IPS-20b (cell line): Measurements from ENCODE around the gene NHLH2.
A peak's percentile ranks its signal among the peaks of the same experiment; 100 is the strongest.

ENCODE experiments used
- H3K27ac ChIP-seq: one replicate; pipeline ENCODE4 v1.5.1; 2013; ENCODE audit warnings: low read length
- H3K27me3 ChIP-seq: 2 replicates; pipeline ENCODE4 v1.6.1; 2013; ENCODE audit warnings: mild to moderate bottlenecking, low read length, inconsistent platforms; ENCODE audit not compliant: insufficient read depth
- H3K36me3 ChIP-seq: 2 replicates; pipeline ENCODE4 v1.6.1; 2013; ENCODE audit warnings: low read depth, mild to moderate bottlenecking, inconsistent platforms, low read length, moderate library complexity; ENCODE audit not compliant: insufficient read depth
- H3K4me1 ChIP-seq: 2 replicates; pipeline ENCODE4 v1.6.1; 2013; ENCODE audit warnings: mild to moderate bottlenecking, control low read depth, inconsistent platforms, low read length, moderate library complexity; ENCODE audit not compliant: insufficient read depth
- H3K4me3 ChIP-seq: 2 replicates; pipeline ENCODE4 v1.5.1; 2013; ENCODE audit warnings: mild to moderate bottlenecking, low read length, inconsistent platforms
- H3K9ac ChIP-seq: 2 replicates; pipeline ENCODE4 v1.6.1; 2013; ENCODE audit warnings: low read depth, mild to moderate bottlenecking, inconsistent platforms, low read length, moderate library complexity
- H3K9me3 ChIP-seq: 2 replicates; pipeline ENCODE4 v1.6.1; 2013; ENCODE audit warnings: mild to moderate bottlenecking, low read depth, low read length, inconsistent platforms; ENCODE audit not compliant: insufficient read depth

The NHLH2 gene

GRCh38 chr1:115867216-115867615 lies 26.3 kb upstream of the NHLH2 start:
- Histone ChIP-seq H3K27me3 (no peaks in the 10 kb centered on the region), H3K27ac (no peak overlapping the region), H3K36me3 (no peaks in the 10 kb centered on the region), H3K4me3 (no peak overlapping the region), H3K9me3 (no peaks in the 10 kb centered on the region), H3K9ac (no peak overlapping the region), H3K4me1 (no peaks in the 10 kb centered on the region)

GRCh38 chr1:115865704-115866380 lies 24.9 kb upstream of the NHLH2 start:
- H3K4me3 ChIP-seq = no peak overlapping the region
- no peaks in the 10 kb centered on the region for H3K9me3 ChIP-seq
- no peaks in the 10 kb centered on the region for H3K27me3 ChIP-seq
- H3K9ac ChIP-seq = no peak overlapping the region
- H3K27ac ChIP-seq = no peak overlapping the region
- H3K4me1 ChIP-seq = no peaks in the 10 kb centered on the region
- H3K36me3 ChIP-seq = no peaks in the 10 kb centered on the region

GRCh38 chr1:115862403-115862802 lies 21.5 kb upstream of the NHLH2 start:
- Histone ChIP-seq H3K4me1 (no peaks in the 10 kb centered on the region), H3K4me3 (no peak overlapping the region), H3K9me3 (no peaks in the 10 kb centered on the region), H3K27ac (no peak overlapping the region), H3K36me3 (no peaks in the 10 kb centered on the region), H3K27me3 (no peaks in the 10 kb centered on the region), H3K9ac (no peak overlapping the region)

- Histone ChIP-seq H3K4me3 (no peak overlapping the region), H3K36me3 (no peaks in the 10 kb centered on the region), H3K27ac (no peak overlapping the region), H3K4me1 (no peaks in the 10 kb centered on the region), H3K27me3 (no peaks in the 10 kb centered on the region), H3K9ac (no peak overlapping the region), H3K9me3 (no peaks in the 10 kb centered on the region; the same call in 1 of the 2 replicates)
These were observed 13.1 kb upstream of the NHLH2 start for GRCh38 chr1:115854005-115854404.

GRCh38 chr1:115850937-115851336 lies 10.0 kb upstream of the NHLH2 start:
- no peaks in the 10 kb centered on the region for H3K4me1 ChIP-seq
- H3K4me3 ChIP-seq = no peak overlapping the region
- H3K27me3 ChIP-seq = no peaks in the 10 kb centered on the region
- no peaks in the 10 kb centered on the region; the same call in 1 of the 2 replicates for H3K9me3 ChIP-seq
- H3K27ac ChIP-seq = no peak overlapping the region
- no peaks in the 10 kb centered on the region for H3K36me3 ChIP-seq
- H3K9ac ChIP-seq = no peak overlapping the region

GRCh38 chr1:115847787-115848186 lies 6.9 kb upstream of the NHLH2 start:
- H3K27me3 ChIP-seq = no peaks in the 10 kb centered on the region
- no peaks in the 10 kb centered on the region for H3K4me1 ChIP-seq
- no peaks in the 10 kb centered on the region for H3K9me3 ChIP-seq
- no peak overlapping the region for H3K27ac ChIP-seq
- no peak overlapping the region for H3K4me3 ChIP-seq
- H3K36me3 ChIP-seq = no peaks in the 10 kb centered on the region
- H3K9ac ChIP-seq = no peak overlapping the region

GRCh38 chr1:115842948-115843347 lies 2.0 kb upstream of the NHLH2 start:
- peaks cover 31% of the 10 kb centered on the region for H3K27me3 ChIP-seq

GRCh38 chr1:115839679-115840237 lies 1.2 kb downstream of the NHLH2 start:
- Histone ChIP-seq H3K9ac (peak overlapping the region; percentile 73; the same call in 1 of the 2 replicates), H3K27ac (no peak overlapping the region), H3K4me1 (peaks cover 2% of the 10 kb centered on the region; the same call in 1 of the 2 replicates), H3K9me3 (no peaks in the 10 kb centered on the region), H3K4me3 (peak overlapping the region; percentile 70), H3K36me3 (no peaks in the 10 kb centered on the region), H3K27me3 (peaks cover 54% of the 10 kb centered on the region)

More at GRCh38 chr1:115842948-115843347, 2.0 kb upstream of the NHLH2 start:
- no peaks in the 10 kb centered on the region for H3K36me3 ChIP-seq
- no peak overlapping the region for H3K9ac ChIP-seq
- H3K27ac ChIP-seq = no peak overlapping the region
- peaks cover 2% of the 10 kb centered on the region; the same call in 1 of the 2 replicates for H3K4me1 ChIP-seq
- no peak overlapping the region for H3K4me3 ChIP-seq
- no peaks in the 10 kb centered on the region for H3K9me3 ChIP-seq

- Histone ChIP-seq H3K4me3 (peak overlapping the region; percentile 70), H3K9me3 (no peaks in the 10 kb centered on the region), H3K27ac (no peak overlapping the region), H3K27me3 (peaks cover 54% of the 10 kb centered on the region), H3K4me1 (peaks cover 2% of the 10 kb centered on the region; the same call in 1 of the 2 replicates), H3K36me3 (no peaks in the 10 kb centered on the region), H3K9ac (peak overlapping the region; percentile 73; the same call in 1 of the 2 replicates)
These were observed 1.8 kb downstream of the NHLH2 start for GRCh38 chr1:115839029-115839678.

GRCh38 chr1:115838431-115839028 lies 2.4 kb downstream of the NHLH2 start:
- Histone ChIP-seq H3K36me3 (no peaks in the 10 kb centered on the region), H3K27me3 (peaks cover 54% of the 10 kb centered on the region), H3K4me3 (peak overlapping the region; percentile 70; the same call in 1 of the 2 replicates), H3K9me3 (no peaks in the 10 kb centered on the region), H3K4me1 (peaks cover 2% of the 10 kb centered on the region; the same call in 1 of the 2 replicates), H3K9ac (peak overlapping the region; percentile 73; the same call in 1 of the 2 replicates), H3K27ac (no peak overlapping the region)

- Histone ChIP-seq H3K27ac (no peak overlapping the region), H3K4me3 (peak overlapping the region; percentile 70; the same call in 1 of the 2 replicates), H3K9me3 (no peaks in the 10 kb centered on the region), H3K4me1 (peaks cover 2% of the 10 kb centered on the region; the same call in 1 of the 2 replicates), H3K36me3 (no peaks in the 10 kb centered on the region), H3K9ac (peak overlapping the region; percentile 73; the same call in 1 of the 2 replicates), H3K27me3 (peaks cover 54% of the 10 kb centered on the region)
These were observed 3.0 kb downstream of the NHLH2 start for GRCh38 chr1:115837740-115838421.
